HG02571 (cell line): Measurements from ENCODE around the gene LRP5.
"Not testable (repeated sequence)": the region's sequence is repeated elsewhere in the genome, so short reads cannot be mapped to it uniquely, and the experiment has no call there.

Source experiments
- ATAC-seq: cut with Tn5 transposase; IDR thresholded peaks from one replicate; pipeline ENCODE4 v1.9.1; 2021; ENCODE audit warnings: mild to moderate bottlenecking, moderate library complexity; ENCODE audit not compliant: unreplicated experiment

LRP5 gene

GRCh38 chr11:68282141-68282860 is 30.1 kb upstream of the LRP5 start:
- no peak for ATAC-seq

GRCh38 chr11:68282861-68283230 is 29.5 kb upstream of the LRP5 start:
- ATAC-seq: no peak

- not testable (repeated sequence) for ATAC-seq
These were observed 27.8 kb upstream of the LRP5 start for GRCh38 chr11:68284588-68284987.

- ATAC-seq: no peak
These were observed 25.0 kb upstream of the LRP5 start for GRCh38 chr11:68287419-68287818.

- no peak for ATAC-seq
These were observed 22.9 kb upstream of the LRP5 start for GRCh38 chr11:68289456-68289855.

GRCh38 chr11:68293708-68294107 is 18.7 kb upstream of the LRP5 start:
- no peak for ATAC-seq

- no peak for ATAC-seq
These were observed 17.1 kb upstream of the LRP5 start for GRCh38 chr11:68295271-68295670.

- no peak for ATAC-seq
These were observed 16.5 kb upstream of the LRP5 start for GRCh38 chr11:68295940-68296339.

- ATAC-seq: no peak
These were observed 15.9 kb upstream of the LRP5 start for GRCh38 chr11:68296344-68297051.

GRCh38 chr11:68297052-68297378 is 15.4 kb upstream of the LRP5 start:
- ATAC-seq: no peak

GRCh38 chr11:68297494-68297811 is 14.9 kb upstream of the LRP5 start:
- ATAC-seq: no peak

- no peak for ATAC-seq
These were observed 14.4 kb upstream of the LRP5 start for GRCh38 chr11:68297812-68298658.

- no peak for ATAC-seq
These were observed 13.5 kb upstream of the LRP5 start for GRCh38 chr11:68298659-68299516.

- not testable (repeated sequence) for ATAC-seq
These were observed 12.9 kb upstream of the LRP5 start for GRCh38 chr11:68299517-68299879.

- ATAC-seq: no peak
These were observed 12.1 kb upstream of the LRP5 start for GRCh38 chr11:68300076-68300830.

- no peak for ATAC-seq
These were observed 10.1 kb upstream of the LRP5 start for GRCh38 chr11:68302256-68302655.

GRCh38 chr11:68302670-68303069 is 9.7 kb upstream of the LRP5 start:
- ATAC-seq: no peak

- no peak for ATAC-seq
These were observed 9.3 kb upstream of the LRP5 start for GRCh38 chr11:68303083-68303482.

GRCh38 chr11:68303982-68304780 is 8.2 kb upstream of the LRP5 start:
- ATAC-seq: no peak

GRCh38 chr11:68306636-68307035 is 5.8 kb upstream of the LRP5 start:
- ATAC-seq: no peak
